GM23338 (cell line): ENCODE results near the gene YIPF5.

Source experiments
- NANOG ChIP-seq: IDR thresholded peaks from 2 replicates; pipeline ENCODE4 v1.6.1; 2016; ENCODE audit warnings: antibody characterized with exemption, borderline replicate concordance
- POLR2AphosphoS5 ChIP-seq: IDR thresholded peaks from 2 replicates; pipeline ENCODE4 v1.6.1; 2016; ENCODE audit warnings: antibody characterized with exemption, low read depth
- TF ChIP-seq, protein P1 (sequence below), 2 experiments: fragments of 200-600 bp in 1 of 2; sonication (generic) in 1 of 2; conservative IDR thresholded peaks; 2 replicates each; pipeline versions ENCODE4 v1.5.1 to v1.6.1; 2016 to 2017; ENCODE audit warnings: antibody characterized with exemption in 2 of 2, low read depth in 2 of 2, mild to moderate bottlenecking in 2 of 2, moderate library complexity in 1 of 2
- TF ChIP-seq, protein P2 (sequence below): IDR thresholded peaks from one replicate; pipeline ENCODE4 v1.6.1; 2018; ENCODE audit warnings: antibody characterized with exemption; ENCODE audit not compliant: unreplicated experiment

DNA sequence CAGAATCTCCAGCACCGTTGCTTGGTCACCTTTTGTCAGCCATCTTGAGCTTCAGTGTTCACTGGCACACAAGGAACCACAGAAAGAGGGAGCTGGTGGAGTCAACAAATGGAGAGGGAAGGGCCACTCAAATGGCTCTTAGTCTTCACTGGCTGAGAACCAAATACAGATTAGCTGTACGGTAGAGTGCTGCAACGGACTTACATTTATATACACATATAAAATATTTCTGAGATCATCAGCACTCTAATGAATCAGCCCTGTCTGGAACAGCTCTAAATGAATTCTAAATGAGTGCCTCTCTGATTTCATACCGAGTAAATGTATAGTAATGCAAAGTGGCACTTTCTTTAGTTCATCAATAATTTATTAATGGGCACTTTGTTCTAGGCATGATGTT is 25.0 kb upstream of the YIPF5 start:
- TF ChIP-seq, protein P1, sequence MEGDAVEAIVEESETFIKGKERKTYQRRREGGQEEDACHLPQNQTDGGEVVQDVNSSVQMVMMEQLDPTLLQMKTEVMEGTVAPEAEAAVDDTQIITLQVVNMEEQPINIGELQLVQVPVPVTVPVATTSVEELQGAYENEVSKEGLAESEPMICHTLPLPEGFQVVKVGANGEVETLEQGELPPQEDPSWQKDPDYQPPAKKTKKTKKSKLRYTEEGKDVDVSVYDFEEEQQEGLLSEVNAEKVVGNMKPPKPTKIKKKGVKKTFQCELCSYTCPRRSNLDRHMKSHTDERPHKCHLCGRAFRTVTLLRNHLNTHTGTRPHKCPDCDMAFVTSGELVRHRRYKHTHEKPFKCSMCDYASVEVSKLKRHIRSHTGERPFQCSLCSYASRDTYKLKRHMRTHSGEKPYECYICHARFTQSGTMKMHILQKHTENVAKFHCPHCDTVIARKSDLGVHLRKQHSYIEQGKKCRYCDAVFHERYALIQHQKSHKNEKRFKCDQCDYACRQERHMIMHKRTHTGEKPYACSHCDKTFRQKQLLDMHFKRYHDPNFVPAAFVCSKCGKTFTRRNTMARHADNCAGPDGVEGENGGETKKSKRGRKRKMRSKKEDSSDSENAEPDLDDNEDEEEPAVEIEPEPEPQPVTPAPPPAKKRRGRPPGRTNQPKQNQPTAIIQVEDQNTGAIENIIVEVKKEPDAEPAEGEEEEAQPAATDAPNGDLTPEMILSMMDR (conservative IDR thresholded peaks at IDR 0.05; ENCODE audit: low read depth in 2 of 2) = no peak
- TF ChIP-seq POLR2AphosphoS5 (no peak), NANOG (no peak)
- TF ChIP-seq, protein P2, sequence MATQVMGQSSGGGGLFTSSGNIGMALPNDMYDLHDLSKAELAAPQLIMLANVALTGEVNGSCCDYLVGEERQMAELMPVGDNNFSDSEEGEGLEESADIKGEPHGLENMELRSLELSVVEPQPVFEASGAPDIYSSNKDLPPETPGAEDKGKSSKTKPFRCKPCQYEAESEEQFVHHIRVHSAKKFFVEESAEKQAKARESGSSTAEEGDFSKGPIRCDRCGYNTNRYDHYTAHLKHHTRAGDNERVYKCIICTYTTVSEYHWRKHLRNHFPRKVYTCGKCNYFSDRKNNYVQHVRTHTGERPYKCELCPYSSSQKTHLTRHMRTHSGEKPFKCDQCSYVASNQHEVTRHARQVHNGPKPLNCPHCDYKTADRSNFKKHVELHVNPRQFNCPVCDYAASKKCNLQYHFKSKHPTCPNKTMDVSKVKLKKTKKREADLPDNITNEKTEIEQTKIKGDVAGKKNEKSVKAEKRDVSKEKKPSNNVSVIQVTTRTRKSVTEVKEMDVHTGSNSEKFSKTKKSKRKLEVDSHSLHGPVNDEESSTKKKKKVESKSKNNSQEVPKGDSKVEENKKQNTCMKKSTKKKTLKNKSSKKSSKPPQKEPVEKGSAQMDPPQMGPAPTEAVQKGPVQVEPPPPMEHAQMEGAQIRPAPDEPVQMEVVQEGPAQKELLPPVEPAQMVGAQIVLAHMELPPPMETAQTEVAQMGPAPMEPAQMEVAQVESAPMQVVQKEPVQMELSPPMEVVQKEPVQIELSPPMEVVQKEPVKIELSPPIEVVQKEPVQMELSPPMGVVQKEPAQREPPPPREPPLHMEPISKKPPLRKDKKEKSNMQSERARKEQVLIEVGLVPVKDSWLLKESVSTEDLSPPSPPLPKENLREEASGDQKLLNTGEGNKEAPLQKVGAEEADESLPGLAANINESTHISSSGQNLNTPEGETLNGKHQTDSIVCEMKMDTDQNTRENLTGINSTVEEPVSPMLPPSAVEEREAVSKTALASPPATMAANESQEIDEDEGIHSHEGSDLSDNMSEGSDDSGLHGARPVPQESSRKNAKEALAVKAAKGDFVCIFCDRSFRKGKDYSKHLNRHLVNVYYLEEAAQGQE = no peak
